ENCODE data around the gene DAPK1.

The DAPK1 gene

GRCh38 chr9:87464110-87464991 lies 33.3 kb upstream of the DAPK1 start (continued):
- TF ChIP-seq SNAI2 (CRISPR knock-in tag; IDR thresholded peaks at IDR 0.05) = no peak
- TF ChIP-seq ZNF8 (CRISPR knock-in tag; IDR thresholded peaks at IDR 0.05) = no peak
- no peak for TF ChIP-seq ISL1 (CRISPR knock-in tag; IDR thresholded peaks at IDR 0.05)
- TF ChIP-seq GLIS3 (CRISPR knock-in tag; IDR thresholded peaks at IDR 0.05) = no peak

- no peak for ATAC-seq
- TF ChIP-seq ZFP3 (CRISPR knock-in tag; IDR thresholded peaks at IDR 0.05) = no peak
- TF ChIP-seq ZFP30 (CRISPR knock-in tag; IDR thresholded peaks at IDR 0.05) = no peak
- TF ChIP-seq CSRNP3 (CRISPR knock-in tag; IDR thresholded peaks at IDR 0.05) = no peak
- no peak for TF ChIP-seq CSDC2 (CRISPR knock-in tag; IDR thresholded peaks at IDR 0.05)
- no peak for TF ChIP-seq GLIS3 (CRISPR knock-in tag; IDR thresholded peaks at IDR 0.05)
- TF ChIP-seq ZNF70 (CRISPR knock-in tag; IDR thresholded peaks at IDR 0.05) = no peak
- TF ChIP-seq ESRRG (CRISPR knock-in tag; IDR thresholded peaks at IDR 0.05) = no peak
- no peak for TF ChIP-seq RARB (CRISPR knock-in tag; IDR thresholded peaks at IDR 0.05)
- no peak for TF ChIP-seq ZC3H10 (CRISPR knock-in tag; IDR thresholded peaks at IDR 0.05)
These were observed 32.7 kb upstream of the DAPK1 start for GRCh38 chr9:87464992-87465378.

GRCh38 chr9:87465816-87466215 lies 31.9 kb upstream of the DAPK1 start:
- no peak for ATAC-seq
- no peak for TF ChIP-seq TSHZ2 (CRISPR knock-in tag; IDR thresholded peaks at IDR 0.05)
- TF ChIP-seq ESRRG (CRISPR knock-in tag; IDR thresholded peaks at IDR 0.05) = no peak
- no peak for TF ChIP-seq GLIS3 (CRISPR knock-in tag; IDR thresholded peaks at IDR 0.05)
- no peak for TF ChIP-seq CSRNP3 (CRISPR knock-in tag; IDR thresholded peaks at IDR 0.05)
- no peak for TF ChIP-seq ZC3H10 (CRISPR knock-in tag; IDR thresholded peaks at IDR 0.05)
- no peak for TF ChIP-seq POU6F1 (CRISPR knock-in tag; IDR thresholded peaks at IDR 0.05; ENCODE audit: borderline replicate concordance, low read depth)
- TF ChIP-seq ZNF8 (CRISPR knock-in tag; IDR thresholded peaks at IDR 0.05) = no peak

- no peak for ATAC-seq
- TF ChIP-seq CSDC2 (CRISPR knock-in tag; IDR thresholded peaks at IDR 0.05) = no peak
- TF ChIP-seq BACH2 (CRISPR knock-in tag; IDR thresholded peaks at IDR 0.05; ENCODE audit: borderline replicate concordance) = no peak
- TF ChIP-seq CREB5 (CRISPR knock-in tag; IDR thresholded peaks at IDR 0.05; ENCODE audit: low read depth) = no peak
- TF ChIP-seq PATZ1 (CRISPR knock-in tag; IDR thresholded peaks at IDR 0.05; ENCODE audit: borderline replicate concordance) = no peak
These were observed 30.5 kb upstream of the DAPK1 start for GRCh38 chr9:87467187-87467586.

Measured in SK-N-SH treated with all-trans-retinoic acid at 6 μM for 48 hours (cell line).